K562 (cell line): ENCODE data around the gene MTMR3. TPM values are rescaled to one million over a fixed set of nuclear protein-coding genes. Genes with fewer than 3 reads are reported as not detected.

Experiments
- ATAC-seq: fragments of 200-7000 bp; cut with Tn5 transposase; 3 replicates; pipeline ENCODE4 v1.9.1; 2020; ENCODE audit warnings: moderate library complexity
- BruUV-seq: library from RNA; stranded (reverse); fragments of 400-500 nt; replicated peaks from 2 replicates; lab custom pipeline; 2021; lab: Mats Ljungman, UMichigan
- CTCF ChIA-PET: fragments of 300-600 bp; formaldehyde crosslinking; extraction: SDS; loops from one replicate; lab custom pipeline; 2021; ENCODE audit warnings: low intra/inter-chr PET ratio; lab: Yijun Ruan, JAX
- POLR2A ChIA-PET: fragments of 300-600, 350-650 bp; sonication (Branson Sonifier 250); formaldehyde crosslinking; extraction: SDS; loops from one replicate; lab custom pipeline; 2021; ENCODE audit warnings: antibody characterized with exemption, inconsistent platforms; lab: Yijun Ruan, JAX
- DNase-seq, 4 experiments: peaks; one replicate each; pipeline versions ENCODE4 v3.0.0 to v3.0.0-alpha.2; 2011 to 2018; ENCODE audit warnings: low spot score in 3 of 4, mixed read lengths in 3 of 4; ENCODE audit errors: extremely low read depth in 1 of 4
- FAIRE-seq: peaks from 2 replicates; lab custom pipeline; 2011; peaks lifted over from hg19 to GRCh38; lab: Jason Lieb, UNC
- H2AFZ ChIP-seq: 2 replicates; pipeline ENCODE4 v1.6.0; 2011; ENCODE audit warnings: low read depth, low read length, control low read depth, inconsistent platforms
- H3K27ac ChIP-seq: fragments of 200-600 bp; 3 replicates; pipeline ENCODE4 v1.8.0; 2011; ENCODE audit warnings: low read depth, mild to moderate bottlenecking, control low read depth, inconsistent platforms, low read length, moderate library complexity, mixed read lengths; ENCODE audit errors: extremely low read depth
- H3K27me3 ChIP-seq, 2 experiments: fragments of 300-600 bp in 1 of 2; 2 replicates in 1 of 2; 3 replicates in 1 of 2; pipeline versions ENCODE4 v1.6.0 to v1.8.0; 2011; ENCODE audit warnings: inconsistent platforms in 2 of 2, low read length in 2 of 2, mild to moderate bottlenecking in 1 of 2, mixed read lengths in 1 of 2, moderate library complexity in 1 of 2; ENCODE audit not compliant: control insufficient read depth in 2 of 2, insufficient read depth in 2 of 2
- H3K36me3 ChIP-seq: fragments of 300-600 bp; 3 replicates; pipeline ENCODE4 v1.8.0; 2011; ENCODE audit warnings: mild to moderate bottlenecking, low read length, inconsistent platforms; ENCODE audit not compliant: control insufficient read depth, insufficient read depth
- H3K4me1 ChIP-seq, 2 experiments: fragments of 200-600 bp in 1 of 2; replicated peaks in 1 of 2; 2 replicates in 1 of 2; 3 replicates in 1 of 2; pipeline versions ENCODE4 v1.5.1 to v1.8.0; 2011; ENCODE audit warnings: inconsistent platforms in 2 of 2, low read length in 2 of 2, mild to moderate bottlenecking in 1 of 2, mixed read lengths in 1 of 2, moderate library complexity in 1 of 2; ENCODE audit not compliant: control insufficient read depth in 2 of 2, insufficient read depth in 2 of 2
- H3K4me2 ChIP-seq: 2 replicates; pipeline ENCODE4 v1.6.1; 2011; ENCODE audit warnings: low read length, control low read depth, inconsistent platforms, mixed read lengths; ENCODE audit not compliant: insufficient read depth
- H3K4me3 ChIP-seq: fragments of 200-600 bp; sonication (generic), shearing (Covaris generic); 2 replicates; pipeline ENCODE4 v1.5.1; 2016; ENCODE audit warnings: control low read depth, inconsistent platforms
- H3K79me2 ChIP-seq: fragments of 200-600 bp; 3 replicates; pipeline ENCODE4 v1.8.0; 2011; ENCODE audit warnings: low read length, inconsistent platforms; ENCODE audit not compliant: control insufficient read depth, insufficient read depth
- H3K9ac ChIP-seq, 2 experiments: 2 replicates each; pipeline versions ENCODE4 v1.6.0 to v1.6.1; 2011; ENCODE audit warnings: low read depth in 2 of 2, low read length in 2 of 2, control low read depth in 1 of 2, inconsistent platforms in 1 of 2, mild to moderate bottlenecking in 1 of 2, mixed read lengths in 1 of 2; ENCODE audit not compliant: insufficient read depth in 1 of 2
- H3K9me1 ChIP-seq: one replicate; pipeline ENCODE4 v1.6.0; 2011; ENCODE audit warnings: inconsistent platforms, mild to moderate bottlenecking, low read length, moderate library complexity; ENCODE audit not compliant: control insufficient read depth, insufficient read depth
- H3K9me3 ChIP-seq: replicated peaks from 2 replicates; pipeline ENCODE4 v1.5.1; 2011; ENCODE audit warnings: low read depth, low read length, inconsistent platforms; ENCODE audit not compliant: control insufficient read depth, insufficient read depth
- H4K20me1 ChIP-seq: replicated peaks from 2 replicates; pipeline ENCODE4 v1.6.1; 2011; ENCODE audit warnings: low read length, inconsistent platforms, mixed read lengths; ENCODE audit not compliant: control insufficient read depth, insufficient read depth
- CAMTA2 ChIP-seq: fragments of 250-450 bp; sonication (Bioruptor Pico); conservative IDR thresholded peaks from 2 replicates; pipeline ENCODE4 v1.5.1; 2022
- CBX2 ChIP-seq: fragments of 200-600 bp; sonication (generic); IDR thresholded peaks from one replicate; pipeline ENCODE4 v1.6.1; 2012; ENCODE audit warnings: mild to moderate bottlenecking, low read length, inconsistent platforms; ENCODE audit not compliant: insufficient read depth, poor library complexity, severe bottlenecking
- CEBPG ChIP-seq, 3 experiments: fragments of 200-800 bp in 1 of 3; sonication (Bioruptor generic) in 1 of 3; sonication (generic) in 1 of 3; formaldehyde crosslinking in 1 of 3; IDR thresholded peaks in 2 of 3; conservative IDR thresholded peaks in 1 of 3; 2 replicates each; pipeline versions ENCODE4 v1.6.1 to v1.8.0; 2016 to 2022; ENCODE audit warnings: missing compliant biosample characterization in 2 of 3, missing genetic modification characterization in 2 of 3, mild to moderate bottlenecking in 1 of 3, missing genetic modification reagents in 1 of 3
- ELF2 ChIP-seq: fragments of 250-450 bp; sonication (Bioruptor Pico); IDR thresholded peaks from 2 replicates; pipeline ENCODE4 v1.5.0; 2021; ENCODE audit warnings: mild to moderate bottlenecking
- ELF4 ChIP-seq: fragments of 450-650 bp; formaldehyde crosslinking; IDR thresholded peaks from 2 replicates; pipeline ENCODE4 v1.4.0; 2022; ENCODE audit warnings: missing genetic modification characterization
- FOXM1 ChIP-seq, 2 experiments: fragments of 450-650 bp in 1 of 2; sonication (generic) in 1 of 2; formaldehyde crosslinking in 1 of 2; IDR thresholded peaks; 2 replicates each; pipeline versions ENCODE4 v1.6.1 to v1.9.0; 2017 to 2022; ENCODE audit warnings: low read depth in 2 of 2, mild to moderate bottlenecking in 2 of 2, missing genetic modification reagents in 1 of 2, moderate library complexity in 1 of 2
- HDAC3 ChIP-seq: fragments of 450-650 bp; IDR thresholded peaks from 2 replicates; pipeline ENCODE4 v1.6.1; 2018; ENCODE audit warnings: borderline replicate concordance, mild to moderate bottlenecking, moderate library complexity; ENCODE audit not compliant: partially characterized antibody
- KLF10 ChIP-seq: fragments of 250-450 bp; sonication (Bioruptor Pico); IDR thresholded peaks from 2 replicates; pipeline ENCODE4 v1.6.1; 2021; ENCODE audit warnings: matching md5 sums
- MIER1 ChIP-seq: fragments of 450-650 bp; IDR thresholded peaks from 2 replicates; pipeline ENCODE4 v1.6.1; 2016; ENCODE audit warnings: antibody characterized with exemption, mild to moderate bottlenecking, low read depth
- TCF7 ChIP-seq: sonication (generic); IDR thresholded peaks from 2 replicates; pipeline ENCODE4 v1.6.1; 2016; ENCODE audit warnings: antibody characterized with exemption, borderline replicate concordance
- TRIM28 ChIP-seq: fragments of 450-650 bp; IDR thresholded peaks from 2 replicates; pipeline ENCODE4 v1.6.1; 2017
- ZNF212 ChIP-seq: fragments of 450-650 bp; formaldehyde crosslinking; IDR thresholded peaks from 2 replicates; pipeline ENCODE4 v1.4.0; 2020; ENCODE audit warnings: mild to moderate bottlenecking
- ZNF253 ChIP-seq: fragments of 250-450 bp; sonication (Bioruptor Pico); conservative IDR thresholded peaks from 2 replicates; pipeline ENCODE4 v1.6.1; 2021; ENCODE audit warnings: mild to moderate bottlenecking
- ZSCAN32 ChIP-seq: fragments of 450-650 bp; formaldehyde crosslinking; IDR thresholded peaks from 2 replicates; pipeline ENCODE4 v1.4.0; 2020; ENCODE audit warnings: mild to moderate bottlenecking, moderate library complexity
- WGBS: fragments of 100-300 bp; shearing (Covaris generic); methylation state at CpG from one replicate; pipeline ENCODE4 v1.1.6; 2016; ENCODE audit warnings: low coverage, mixed read lengths; ENCODE audit not compliant: insufficient coverage; ENCODE audit errors: missing lambda C conversion rate; 5-methylcytosine and 5-hydroxymethylcytosine counted together
- in situ Hi-C: fragments of 300-500 bp; cut with MboI; formaldehyde crosslinking; loops from 4 replicates; pipeline ENCODE4 v1.15.0; 2018; ENCODE audit warnings: inconsistent platforms, mixed read lengths
- intact Hi-C: fragments of 100-400 bp; cut with micrococcal nuclease; formaldehyde crosslinking; loops from 2 replicates; pipeline ENCODE4 v1.14.2; 2022
- polyA plus RNA-seq, 8 experiments: library from polyadenylated mRNA; depleted of rRNA in 4 of 8; stranded (reverse) in 5 of 8; unstranded in 3 of 8; fragments of >200 nt; fragmentation: Nextera tagmentation in 2 of 8; fragmentation: Illumina TruSeq in 1 of 8; extraction: Ambion mirVana in 2 of 8; extraction: Trizol in 1 of 8; gene quantifications; 2 replicates each; pipeline versions ENCODE4 v1.2.1 to v1.2.3, GENCODE V29; 2011 to 2014; ENCODE audit warnings: inconsistent platforms in 1 of 8, missing spikeins in 1 of 8
- total RNA-seq, 7 experiments: library from RNA; depleted of rRNA in 6 of 7; stranded (reverse); fragments of >200 nt in 6 of 7; fragmentation: Illumina TruSeq in 2 of 7; extraction: Trizol in 2 of 7; gene quantifications; 2 replicates each; pipeline versions ENCODE4 v1.2.1 to v1.2.3, GENCODE V29; 2011 to 2021; ENCODE audit warnings: low replicate concordance in 1 of 7
- TF ChIP-seq, protein P1 (sequence below): sonication (generic); formaldehyde crosslinking; IDR thresholded peaks from 2 replicates; pipeline ENCODE4 v1.8.0; 2022; ENCODE audit warnings: missing genetic modification reagents, mild to moderate bottlenecking, borderline replicate concordance

Gene MTMR3
- total and polyA plus RNA-seq, 9 of the 15 experiments (the other 6 are each of a cell fraction or from before 2014, with no cell fraction given) = 1.6 to 13.7 (median 7.9) TPM

DNA sequence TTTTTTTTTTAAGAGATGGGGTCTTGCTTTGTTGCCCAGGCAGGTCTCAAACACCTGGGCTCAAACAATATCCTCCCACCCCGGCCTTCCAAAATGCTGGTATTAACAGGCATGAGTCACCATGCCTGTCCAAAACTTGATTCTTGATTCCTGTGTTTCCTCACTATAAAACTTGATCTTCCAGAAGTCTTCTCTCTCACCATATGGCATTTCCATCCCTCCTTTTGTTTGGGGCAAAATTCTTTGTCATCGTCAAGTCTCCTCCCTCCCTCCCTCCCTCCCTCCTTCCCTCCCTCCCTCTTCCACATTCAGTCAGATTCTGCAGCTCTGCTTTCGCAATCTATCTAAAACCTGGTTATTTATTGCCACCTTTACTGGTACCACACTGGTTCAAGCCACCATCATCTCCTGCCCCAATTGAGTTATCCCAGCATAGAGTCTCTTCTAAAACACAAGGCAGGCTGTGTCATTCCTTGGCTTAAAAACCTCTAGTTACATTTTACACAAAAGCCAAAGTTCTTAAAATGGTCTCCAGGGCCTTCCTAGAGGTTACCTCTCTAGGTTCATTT lies 132.3 kb downstream of the MTMR3 start:
- H3K36me3 ChIP-seq = peaks cover 55% of the 10 kb centered on the region; the same call in 2 of the 3 replicates
- H3K9me1 ChIP-seq = no peaks in the 10 kb centered on the region
- peaks cover 3 to 8% of the 10 kb centered on the region in 2 experiments; a peak in 3 of 5 replicates for H3K4me1 ChIP-seq
- H3K9me3 ChIP-seq = no peaks in the 10 kb centered on the region
- no peak overlapping the region for H3K27ac ChIP-seq
- in situ Hi-C loops = no loop called here
- no TSS peak for BruUV-seq
- DNase-seq = no peak
- no peaks in the 10 kb centered on the region for H3K27me3 ChIP-seq
- H3K4me3 ChIP-seq = no peak overlapping the region
- H3K79me2 ChIP-seq = no peaks in the 10 kb centered on the region
- H3K4me2 ChIP-seq = no peak overlapping the region
- no peak overlapping the region for H3K9ac ChIP-seq
- H4K20me1 ChIP-seq = no peaks in the 10 kb centered on the region; the same call in 1 of the 2 replicates
- no CpG with 5 or more reads among the region's 3 CpGs for WGBS
- no peak for FAIRE-seq
- ChIA-PET CTCF (no interaction called here), POLR2A (interaction anchor here (0.6 to 0.8 kb wide), 3 partner anchors 15 to 692 kb away, joined by 3 read pairs; no protein-coding TSS in a partner anchor)
- intact Hi-C loops = no loop called here
- ATAC-seq = no peak
- TF ChIP-seq, protein P1, sequence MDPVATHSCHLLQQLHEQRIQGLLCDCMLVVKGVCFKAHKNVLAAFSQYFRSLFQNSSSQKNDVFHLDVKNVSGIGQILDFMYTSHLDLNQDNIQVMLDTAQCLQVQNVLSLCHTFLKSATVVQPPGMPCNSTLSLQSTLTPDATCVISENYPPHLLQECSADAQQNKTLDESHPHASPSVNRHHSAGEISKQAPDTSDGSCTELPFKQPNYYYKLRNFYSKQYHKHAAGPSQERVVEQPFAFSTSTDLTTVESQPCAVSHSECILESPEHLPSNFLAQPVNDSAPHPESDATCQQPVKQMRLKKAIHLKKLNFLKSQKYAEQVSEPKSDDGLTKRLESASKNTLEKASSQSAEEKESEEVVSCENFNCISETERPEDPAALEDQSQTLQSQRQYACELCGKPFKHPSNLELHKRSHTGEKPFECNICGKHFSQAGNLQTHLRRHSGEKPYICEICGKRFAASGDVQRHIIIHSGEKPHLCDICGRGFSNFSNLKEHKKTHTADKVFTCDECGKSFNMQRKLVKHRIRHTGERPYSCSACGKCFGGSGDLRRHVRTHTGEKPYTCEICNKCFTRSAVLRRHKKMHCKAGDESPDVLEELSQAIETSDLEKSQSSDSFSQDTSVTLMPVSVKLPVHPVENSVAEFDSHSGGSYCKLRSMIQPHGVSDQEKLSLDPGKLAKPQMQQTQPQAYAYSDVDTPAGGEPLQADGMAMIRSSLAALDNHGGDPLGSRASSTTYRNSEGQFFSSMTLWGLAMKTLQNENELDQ (CRISPR knock-in tag) = no peak
- TF ChIP-seq KLF10 (CRISPR knock-in tag) (no peak), ZNF212 (CRISPR knock-in tag) (no peak), CBX2 (no peak), MIER1 (no peak), ELF4 (CRISPR knock-in tag) (no peak), HDAC3 (no peak), ELF2 (no peak), CEBPG (CRISPR knock-in tag; IDR thresholded peaks at IDR 0.05) (no peak), CEBPG (tag; conservative IDR thresholded peaks at IDR 0.05 in 1 of 2, IDR thresholded peaks at IDR 0.05 in 1 of 2) (no peak), FOXM1 (IDR thresholded peaks at IDR 0.05; ENCODE audit: low read depth) (no peak), FOXM1 (CRISPR knock-in tag; IDR thresholded peaks at IDR 0.05; ENCODE audit: low read depth) (no peak), ZSCAN32 (CRISPR knock-in tag) (no peak), ZNF253 (CRISPR knock-in tag) (no peak), TCF7 (no peak), TRIM28 (no peak), CAMTA2 (CRISPR knock-in tag) (no peak)
- no peak overlapping the region for H2AFZ ChIP-seq
